ENCODE results near the gene DOCK2.

The DOCK2 gene

DNA sequence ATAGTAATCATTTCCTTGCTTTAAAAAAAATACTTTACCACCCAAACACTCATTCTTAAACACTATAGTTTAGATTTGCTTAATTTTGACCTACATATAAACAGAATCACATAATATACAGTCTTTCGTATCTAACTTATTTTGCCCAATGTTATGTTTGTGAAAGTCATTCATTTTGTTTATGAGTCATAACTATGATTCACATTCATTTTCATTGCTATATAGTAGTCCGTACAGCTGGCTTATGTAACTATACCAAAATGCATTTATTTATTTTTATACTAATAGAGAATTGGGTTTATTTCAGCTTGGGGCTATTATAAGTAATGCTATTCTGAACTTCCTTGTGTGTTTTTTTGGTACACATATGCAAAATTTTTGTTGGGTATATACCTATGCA is 434.7 kb downstream of the DOCK2 start:
- no peaks in the 10 kb centered on the region for H3K79me2 ChIP-seq (ENCODE audit: low read length)
- TF ChIP-seq EZH2 (optimal IDR thresholded peaks at IDR 0.05; ENCODE audit: low read depth, low read length) (no peak), EZH2phosphoT487 (IDR thresholded peaks at IDR 0.05; ENCODE audit: low read length) (no peak)
- TF ChIP-seq, protein P1, sequence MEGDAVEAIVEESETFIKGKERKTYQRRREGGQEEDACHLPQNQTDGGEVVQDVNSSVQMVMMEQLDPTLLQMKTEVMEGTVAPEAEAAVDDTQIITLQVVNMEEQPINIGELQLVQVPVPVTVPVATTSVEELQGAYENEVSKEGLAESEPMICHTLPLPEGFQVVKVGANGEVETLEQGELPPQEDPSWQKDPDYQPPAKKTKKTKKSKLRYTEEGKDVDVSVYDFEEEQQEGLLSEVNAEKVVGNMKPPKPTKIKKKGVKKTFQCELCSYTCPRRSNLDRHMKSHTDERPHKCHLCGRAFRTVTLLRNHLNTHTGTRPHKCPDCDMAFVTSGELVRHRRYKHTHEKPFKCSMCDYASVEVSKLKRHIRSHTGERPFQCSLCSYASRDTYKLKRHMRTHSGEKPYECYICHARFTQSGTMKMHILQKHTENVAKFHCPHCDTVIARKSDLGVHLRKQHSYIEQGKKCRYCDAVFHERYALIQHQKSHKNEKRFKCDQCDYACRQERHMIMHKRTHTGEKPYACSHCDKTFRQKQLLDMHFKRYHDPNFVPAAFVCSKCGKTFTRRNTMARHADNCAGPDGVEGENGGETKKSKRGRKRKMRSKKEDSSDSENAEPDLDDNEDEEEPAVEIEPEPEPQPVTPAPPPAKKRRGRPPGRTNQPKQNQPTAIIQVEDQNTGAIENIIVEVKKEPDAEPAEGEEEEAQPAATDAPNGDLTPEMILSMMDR (IDR thresholded peaks at IDR 0.05; ENCODE audit: low read length): no peak
- no peaks in the 10 kb centered on the region for H3K9me3 ChIP-seq (replicated peaks; ENCODE audit: insufficient read depth, low read length)
- no peaks in the 10 kb centered on the region for H3K36me3 ChIP-seq (replicated peaks; ENCODE audit: insufficient read depth, low read length)
- H3K4me2 ChIP-seq (ENCODE audit: low read depth, low read length): no peak overlapping the region
- H3K4me1 ChIP-seq (ENCODE audit: low read length): no peaks in the 10 kb centered on the region
- H2AFZ ChIP-seq (ENCODE audit: low read length): no peak overlapping the region
- H3K27me3 ChIP-seq (replicated peaks; ENCODE audit: insufficient read depth, low read length): no peaks in the 10 kb centered on the region
- no peak overlapping the region for H3K9ac ChIP-seq (ENCODE audit: low read length)
- H3K9me2 ChIP-seq (replicated peaks; ENCODE audit: insufficient read depth, low read length): no peaks in the 10 kb centered on the region
- no peak for DNase-seq
- H4K20me1 ChIP-seq (ENCODE audit: insufficient read depth, low read length): no peaks in the 10 kb centered on the region
- no peak overlapping the region for H3K27ac ChIP-seq (ENCODE audit: low read length)
- no peaks in the 10 kb centered on the region for H3F3A ChIP-seq (ENCODE audit: insufficient read depth, low read length)
- H3K4me3 ChIP-seq (ENCODE audit: low read length): no peak overlapping the region

DNA sequence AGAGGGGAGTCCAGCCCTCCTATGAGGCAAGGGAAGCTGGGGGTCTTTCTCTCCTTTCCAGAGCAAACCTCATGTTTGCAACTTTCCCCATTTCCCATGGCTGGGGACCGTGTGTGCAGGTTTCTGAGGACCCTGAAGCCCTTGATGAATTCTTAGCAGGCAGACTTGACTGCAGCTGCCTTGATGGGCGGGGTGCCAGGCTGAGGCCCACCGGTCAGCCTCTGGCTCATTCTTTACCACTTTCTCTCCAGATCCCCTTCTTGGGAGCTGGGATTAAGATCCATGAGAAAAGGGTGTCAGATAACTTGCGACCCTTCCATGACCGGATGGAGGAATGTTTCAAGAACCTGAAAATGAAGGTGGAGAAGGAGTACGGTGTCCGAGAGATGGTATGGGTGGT is 438.6 kb downstream of the DOCK2 start:
- Histone ChIP-seq H3K4me2 (ENCODE audit: low read depth, low read length) (no peak overlapping the region), H3K9ac (ENCODE audit: low read length) (no peak overlapping the region), H3K4me1 (ENCODE audit: low read length) (no peaks in the 10 kb centered on the region), H3K9me3 (replicated peaks; ENCODE audit: insufficient read depth, low read length) (no peaks in the 10 kb centered on the region), H3K27ac (ENCODE audit: low read length) (no peak overlapping the region), H3K9me2 (replicated peaks; ENCODE audit: insufficient read depth, low read length) (no peaks in the 10 kb centered on the region), H2AFZ (ENCODE audit: low read length) (no peak overlapping the region), H3K27me3 (replicated peaks; ENCODE audit: insufficient read depth, low read length) (no peaks in the 10 kb centered on the region), H3F3A (ENCODE audit: insufficient read depth, low read length) (no peaks in the 10 kb centered on the region), H3K36me3 (replicated peaks; ENCODE audit: insufficient read depth, low read length) (no peaks in the 10 kb centered on the region; the same call in none of the 2 replicates), H3K4me3 (ENCODE audit: low read length) (no peak overlapping the region), H4K20me1 (ENCODE audit: insufficient read depth, low read length) (no peaks in the 10 kb centered on the region), H3K79me2 (ENCODE audit: low read length) (no peaks in the 10 kb centered on the region)
- TF ChIP-seq, protein P1 (IDR thresholded peaks at IDR 0.05; ENCODE audit: low read length): no peak
- no peak for TF ChIP-seq EZH2 (optimal IDR thresholded peaks at IDR 0.05; ENCODE audit: low read depth, low read length)
- TF ChIP-seq EZH2phosphoT487 (IDR thresholded peaks at IDR 0.05; ENCODE audit: low read length): no peak
- no peak for DNase-seq

DNA sequence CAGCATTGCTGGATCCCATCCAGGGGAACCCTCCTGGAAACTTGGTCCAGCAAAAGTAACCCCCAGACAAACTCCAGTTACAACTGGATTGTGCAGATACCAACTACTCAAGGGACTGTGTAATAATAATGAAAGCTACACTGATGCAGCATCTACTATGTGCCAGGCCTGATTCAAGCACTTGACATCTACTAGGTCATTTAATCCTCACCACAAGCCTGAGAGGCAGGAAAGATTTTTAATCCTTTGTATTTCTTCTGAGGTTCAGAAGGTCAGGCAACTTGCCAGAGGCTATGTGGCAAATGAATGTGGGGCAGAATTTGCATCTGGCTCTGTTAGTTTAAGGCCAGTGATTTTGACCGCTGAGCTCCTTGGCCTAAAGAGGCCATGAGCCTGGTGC is 439.1 kb downstream of the DOCK2 start:
- H4K20me1 ChIP-seq (ENCODE audit: insufficient read depth, low read length): no peaks in the 10 kb centered on the region
- no peak for DNase-seq
- no peak overlapping the region for H3K27ac ChIP-seq (ENCODE audit: low read length)
- no peaks in the 10 kb centered on the region for H3K27me3 ChIP-seq (replicated peaks; ENCODE audit: insufficient read depth, low read length)
- H3K9me2 ChIP-seq (replicated peaks; ENCODE audit: insufficient read depth, low read length): no peaks in the 10 kb centered on the region
- no peak overlapping the region for H2AFZ ChIP-seq (ENCODE audit: low read length)
- H3F3A ChIP-seq (ENCODE audit: insufficient read depth, low read length): no peaks in the 10 kb centered on the region
- no peaks in the 10 kb centered on the region; the same call in none of the 2 replicates for H3K36me3 ChIP-seq (replicated peaks; ENCODE audit: insufficient read depth, low read length)
- H3K4me1 ChIP-seq (ENCODE audit: low read length): no peaks in the 10 kb centered on the region
- no peaks in the 10 kb centered on the region for H3K79me2 ChIP-seq (ENCODE audit: low read length)
- H3K9ac ChIP-seq (ENCODE audit: low read length): no peak overlapping the region
- no peak overlapping the region for H3K4me3 ChIP-seq (ENCODE audit: low read length)
- H3K4me2 ChIP-seq (ENCODE audit: low read depth, low read length): no peak overlapping the region
- H3K9me3 ChIP-seq (replicated peaks; ENCODE audit: insufficient read depth, low read length): no peaks in the 10 kb centered on the region
- TF ChIP-seq, protein P1 (IDR thresholded peaks at IDR 0.05; ENCODE audit: low read length): no peak
- TF ChIP-seq EZH2phosphoT487 (IDR thresholded peaks at IDR 0.05; ENCODE audit: low read length) (no peak), EZH2 (optimal IDR thresholded peaks at IDR 0.05; ENCODE audit: low read depth, low read length) (no peak)

All from MM.1S (cell line).